OCI-LY7 (cell line): ENCODE data around the gene FNBP1. TPM values are rescaled to one million over a fixed set of nuclear protein-coding genes. Genes with fewer than 3 reads are reported as not detected.

Experiments
- BruUV-seq: library from RNA; stranded (reverse); fragments of 400-500 nt; replicated peaks from 2 replicates; lab custom pipeline; 2021; lab: Mats Ljungman, UMichigan
- CTCF ChIA-PET: fragments of 300-600 bp; sonication (Branson Sonifier 250); formaldehyde crosslinking; loops from one replicate; lab custom pipeline; 2022; ENCODE audit warnings: antibody characterized with exemption; ENCODE audit not compliant: unreplicated experiment; lab: Charles Lee
- POLR2A ChIA-PET: fragments of 300-600 bp; sonication (Branson Sonifier 250); formaldehyde crosslinking; loops from one replicate; lab custom pipeline; 2022; ENCODE audit warnings: antibody characterized with exemption; lab: Charles Lee
- DNase-seq: peaks from one replicate; pipeline ENCODE4 v3.0.0-alpha.2; 2015; ENCODE audit warnings: low spot score
- H2AFZ ChIP-seq: fragments of 200-600 bp; sonication (generic), shearing (Covaris generic); 2 replicates; pipeline ENCODE4 v1.6.1; 2014; ENCODE audit warnings: mild to moderate bottlenecking, antibody characterized with exemption, low read length, moderate library complexity
- H3K27ac ChIP-seq: fragments of 200-600 bp; sonication (generic); 2 replicates; pipeline ENCODE4 v1.5.1; 2014; ENCODE audit warnings: mixed run types, low read depth, mild to moderate bottlenecking, moderate library complexity, low read length, inconsistent platforms; ENCODE audit not compliant: poor library complexity, severe bottlenecking
- H3K36me3 ChIP-seq: fragments of 200-600 bp; sonication (generic); 2 replicates; pipeline ENCODE4 v1.6.1; 2014; ENCODE audit warnings: mild to moderate bottlenecking, antibody characterized with exemption, low read length, moderate library complexity, mixed read lengths; ENCODE audit not compliant: insufficient read depth
- H3K4me1 ChIP-seq: fragments of 200-600 bp; sonication (generic); 2 replicates; pipeline ENCODE4 v1.5.1; 2014; ENCODE audit warnings: mild to moderate bottlenecking, low read length; ENCODE audit not compliant: insufficient read depth, poor library complexity, severe bottlenecking
- H3K4me2 ChIP-seq: fragments of 200-600 bp; sonication (generic); 2 replicates; pipeline ENCODE4 v1.6.1; 2014; ENCODE audit warnings: mild to moderate bottlenecking, low read length
- H3K4me3 ChIP-seq: fragments of 200-600 bp; sonication (generic); 2 replicates; pipeline ENCODE4 v1.5.1; 2014; ENCODE audit warnings: mild to moderate bottlenecking, low read depth, low read length; ENCODE audit not compliant: poor library complexity, severe bottlenecking
- H3K79me2 ChIP-seq: fragments of 200-600 bp; sonication (generic); 2 replicates; pipeline ENCODE4 v1.6.1; 2016; ENCODE audit warnings: low read depth, mild to moderate bottlenecking, low read length, moderate library complexity, mixed read lengths; ENCODE audit not compliant: insufficient read depth
- H3K9me2 ChIP-seq: fragments of 200-600 bp; sonication (generic); 2 replicates; pipeline ENCODE4 v1.6.1; 2016; ENCODE audit warnings: mild to moderate bottlenecking, low read length, mixed read lengths; ENCODE audit not compliant: insufficient read depth
- H3K9me3 ChIP-seq: fragments of 200-600 bp; sonication (generic); 2 replicates; pipeline ENCODE4 v1.6.1; 2014; ENCODE audit warnings: mild to moderate bottlenecking, mixed run types, low read length, mixed read lengths
- H4K20me1 ChIP-seq: fragments of 200-600 bp; sonication (generic); 2 replicates; pipeline ENCODE4 v1.6.1; 2014; ENCODE audit warnings: mild to moderate bottlenecking, antibody characterized with exemption, low read length, moderate library complexity, mixed read lengths; ENCODE audit not compliant: insufficient read depth
- CTCF ChIP-seq: fragments of 200-600 bp; sonication (generic); conservative IDR thresholded peaks from 2 replicates; pipeline ENCODE4 v1.5.1; 2014; ENCODE audit warnings: mild to moderate bottlenecking, antibody characterized with exemption, low read length, moderate library complexity, mixed read lengths
- EZH2phosphoT487 ChIP-seq: fragments of 200-600 bp; sonication (generic); IDR thresholded peaks from 2 replicates; pipeline ENCODE4 v1.6.1; 2018; ENCODE audit warnings: low read depth, borderline replicate concordance, mild to moderate bottlenecking, mixed run types, antibody characterized with exemption, low read length, moderate library complexity, mixed read lengths
- intact Hi-C: fragments of 100-400 bp; cut with micrococcal nuclease; formaldehyde crosslinking; loops from one replicate; pipeline ENCODE4 v1.10.0; 2022; ENCODE audit not compliant: unreplicated experiment
- total RNA-seq, 2 experiments: library from RNA; depleted of rRNA in 1 of 2; stranded (reverse); fragments of >200 nt in 1 of 2; shearing (Covaris generic) in 1 of 2; gene quantifications; 2 replicates each; pipeline ENCODE4 v1.2.3, GENCODE V29; 2014 to 2022

Gene FNBP1
- total RNA-seq, 2 experiments from 2014 or later = 93.3 to 164 TPM

- peaks cover 52% of the 10 kb centered on the region for H3K79me2 ChIP-seq
- H3K4me3 ChIP-seq = no peak overlapping the region
- no TSS peak for BruUV-seq
- POLR2A ChIA-PET = interaction anchor here (0.6 to 2.3 kb wide), 4 partner anchors 9 to 61 kb away, joined by 3 to 7 read pairs (median 3); no protein-coding TSS in a partner anchor
- no peaks in the 10 kb centered on the region for H4K20me1 ChIP-seq
- no peak overlapping the region for H3K4me2 ChIP-seq
- intact Hi-C loops = no loop called here
- no peak for TF ChIP-seq EZH2phosphoT487
- TF ChIP-seq CTCF = no peak
- H3K9me2 ChIP-seq = no peaks in the 10 kb centered on the region
- CTCF ChIA-PET = no interaction called here
- H3K4me1 ChIP-seq = no peaks in the 10 kb centered on the region
- H3K9me3 ChIP-seq = peaks cover 11% of the 10 kb centered on the region; the same call in 1 of the 2 replicates
- no peak for DNase-seq
- H2AFZ ChIP-seq = no peak overlapping the region
- H3K27ac ChIP-seq = no peak overlapping the region
- H3K36me3 ChIP-seq = peaks cover 88% of the 10 kb centered on the region
These were observed 63.8 kb downstream of the FNBP1 start for GRCh38 chr9:129979071-129979745.

GRCh38 chr9:129972816-129973215 is 70.2 kb downstream of the FNBP1 start:
- H2AFZ ChIP-seq = no peak overlapping the region
- H3K4me3 ChIP-seq = no peak overlapping the region
- H3K79me2 ChIP-seq = no peaks in the 10 kb centered on the region
- H3K9me3 ChIP-seq = no peaks in the 10 kb centered on the region
- POLR2A ChIA-PET = interaction anchor here (0.7 to 1.2 kb wide), 3 partner anchors 15 to 209 kb away, joined by 4 to 5 read pairs (median 5); no protein-coding TSS in a partner anchor
- no peak overlapping the region for H3K27ac ChIP-seq
- peaks cover 74% of the 10 kb centered on the region for H3K36me3 ChIP-seq
- CTCF ChIA-PET = no interaction called here
- no peaks in the 10 kb centered on the region for H4K20me1 ChIP-seq
- TF ChIP-seq CTCF = no peak
- no peak for TF ChIP-seq EZH2phosphoT487
- H3K9me2 ChIP-seq = no peaks in the 10 kb centered on the region
- no peak for DNase-seq
- H3K4me2 ChIP-seq = no peak overlapping the region
- no TSS peak for BruUV-seq
- H3K4me1 ChIP-seq = no peaks in the 10 kb centered on the region
- intact Hi-C loops = no loop called here
